HG03354 (cell line): ENCODE results near the gene ITGA8.
"Not testable (repeated sequence)": the region's sequence is repeated elsewhere in the genome, so short reads cannot be mapped to it uniquely, and the experiment has no call there.

Source experiments
- ATAC-seq: cut with Tn5 transposase; IDR thresholded peaks from one replicate; pipeline ENCODE4 v1.9.1; 2021; ENCODE audit warnings: mild to moderate bottlenecking; ENCODE audit not compliant: unreplicated experiment, poor library complexity, severe bottlenecking

Gene ITGA8

DNA sequence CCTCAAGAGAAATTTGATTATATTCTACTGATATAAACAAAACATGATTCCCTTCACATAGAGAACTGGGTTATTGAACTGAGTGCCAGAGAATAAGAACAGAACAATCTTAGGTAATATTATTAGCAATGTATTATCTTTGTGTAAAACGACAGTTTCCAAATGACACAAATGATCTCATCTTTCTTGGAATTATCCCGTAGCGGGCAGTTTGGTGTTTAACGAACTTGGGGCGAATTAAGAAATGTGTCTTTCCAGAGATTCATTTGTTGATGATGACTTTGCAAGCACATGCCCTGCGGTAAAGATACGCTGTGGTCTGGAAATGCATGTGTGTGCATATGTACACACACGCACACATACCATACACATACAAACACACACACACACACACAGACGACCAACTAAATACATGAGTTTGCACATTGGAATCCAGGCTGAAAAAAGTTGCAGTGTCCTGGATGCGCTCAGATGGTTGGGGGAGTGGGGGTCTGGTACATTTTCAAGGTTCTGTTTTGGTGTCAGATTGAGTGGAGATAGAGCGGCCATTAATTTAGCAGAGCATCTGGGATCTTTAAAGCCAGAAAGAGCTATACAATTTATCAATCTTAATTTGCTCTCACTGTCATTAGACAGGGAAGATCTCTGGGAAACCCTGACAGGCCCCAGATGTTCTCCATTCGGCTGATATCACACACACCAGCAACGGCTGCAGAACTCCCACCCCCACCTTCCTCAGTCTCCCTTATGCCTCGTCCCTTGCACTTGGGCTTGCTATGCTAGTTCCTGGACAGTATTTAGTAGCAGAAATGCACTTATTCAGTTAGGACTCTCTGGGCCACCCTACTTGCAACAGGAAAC, 236.3 kb downstream of the ITGA8 start:
- no peak for ATAC-seq

GRCh38 chr10:15482156-15482555, 237.6 kb downstream of the ITGA8 start:
- ATAC-seq = no peak

- no peak for ATAC-seq
Measured at GRCh38 chr10:15478950-15479349, 240.8 kb downstream of the ITGA8 start.

GRCh38 chr10:15478429-15478828, 241.3 kb downstream of the ITGA8 start:
- no peak for ATAC-seq

DNA sequence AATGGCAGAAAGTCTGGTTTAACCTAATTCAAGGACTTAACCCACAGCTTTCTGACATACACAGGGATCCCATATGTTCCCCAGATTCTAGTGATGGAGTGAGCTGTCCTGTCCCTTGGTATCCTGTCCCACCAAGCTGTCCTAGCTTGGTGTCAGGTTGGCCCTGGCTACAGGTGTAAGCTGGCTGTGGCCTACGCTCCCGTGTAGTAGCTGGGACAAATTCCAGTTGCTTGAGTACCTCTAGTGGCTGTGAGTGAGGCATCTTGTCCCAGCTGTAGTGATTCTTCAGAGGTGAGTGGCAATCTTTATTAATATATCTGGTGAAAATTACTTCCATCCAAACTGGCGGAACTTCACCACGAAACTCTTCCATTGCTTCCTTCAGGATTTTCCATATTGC, 243.4 kb downstream of the ITGA8 start:
- ATAC-seq = no peak

GRCh38 chr10:15475439-15475838, 244.3 kb downstream of the ITGA8 start:
- not testable (repeated sequence) for ATAC-seq

DNA sequence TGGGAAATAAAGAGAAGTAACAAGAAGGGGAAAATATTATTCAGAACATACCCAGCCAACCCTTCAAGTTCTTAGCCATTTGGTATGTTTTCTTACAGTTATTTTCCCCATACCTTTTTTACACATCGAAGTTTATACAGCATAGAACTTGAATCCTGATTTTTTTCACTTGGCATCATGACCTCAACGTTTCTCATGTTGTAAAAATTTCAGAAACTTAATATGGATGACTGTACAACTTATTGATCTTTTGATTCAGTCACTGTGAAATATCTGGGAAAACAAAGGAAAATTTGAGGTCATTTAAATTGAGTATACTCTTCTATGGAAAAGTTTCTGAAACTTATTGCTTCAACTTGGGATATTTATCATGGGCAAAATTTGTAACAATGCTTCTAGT, 245.1 kb downstream of the ITGA8 start:
- ATAC-seq = no peak

DNA sequence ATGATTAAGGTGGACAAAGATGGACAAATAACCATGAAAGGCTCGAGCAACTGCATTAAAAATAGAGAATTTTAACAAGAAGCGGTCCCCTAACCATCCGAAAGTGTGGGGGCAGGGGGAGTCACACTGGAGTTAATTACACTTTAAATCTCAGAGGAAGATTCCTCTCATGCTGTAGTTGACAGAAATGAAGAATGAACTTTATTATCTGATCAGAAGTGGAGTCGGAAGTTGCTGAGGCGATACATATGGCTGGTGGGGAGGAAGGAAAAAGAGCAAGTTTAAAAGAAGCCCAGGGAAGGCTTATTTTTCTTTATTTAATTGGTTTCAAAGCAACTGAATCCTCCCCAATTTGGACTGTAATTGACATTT, 246.3 kb downstream of the ITGA8 start:
- no peak for ATAC-seq

- ATAC-seq = no peak
Measured at GRCh38 chr10:15472431-15473395, 247.0 kb downstream of the ITGA8 start.

DNA sequence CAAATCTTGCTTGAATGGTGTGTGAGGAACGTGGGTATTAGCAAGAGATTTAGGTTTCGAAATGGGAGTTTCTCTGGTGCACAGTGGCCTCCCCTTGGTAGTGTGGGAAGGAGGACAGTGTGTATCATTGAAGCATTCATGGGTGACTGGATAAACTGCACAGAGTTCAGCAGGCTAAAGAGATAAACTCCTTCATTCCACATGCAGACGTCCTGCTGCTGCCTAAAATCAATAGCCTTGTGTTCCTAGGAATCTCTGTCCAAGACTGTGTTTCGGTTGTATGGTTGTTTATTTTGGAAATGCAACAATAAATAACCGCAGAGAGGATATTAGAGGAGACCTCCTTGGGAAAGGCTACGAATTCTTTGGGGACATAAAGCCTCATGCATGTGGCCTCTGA, 247.7 kb downstream of the ITGA8 start:
- no peak for ATAC-seq

DNA sequence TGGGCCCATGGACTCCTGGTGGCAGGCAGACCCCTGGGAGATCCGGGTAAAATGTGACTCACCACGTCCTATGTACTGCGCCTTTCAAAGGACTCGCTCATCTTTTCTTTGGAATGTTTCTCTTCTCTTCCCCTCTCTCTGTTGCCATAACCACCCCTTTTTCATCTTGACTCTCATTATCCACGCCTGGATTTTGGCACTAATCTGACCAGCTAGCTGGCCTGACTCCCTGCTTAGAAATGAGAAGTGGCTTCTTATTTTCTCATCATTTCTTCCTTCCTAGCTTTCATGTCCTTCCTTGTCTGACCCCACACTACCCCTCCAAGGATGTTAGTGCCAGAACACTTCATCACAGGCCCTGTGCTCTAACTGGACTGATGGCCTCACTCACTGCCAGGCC, 250.6 kb downstream of the ITGA8 start:
- no peak for ATAC-seq

DNA sequence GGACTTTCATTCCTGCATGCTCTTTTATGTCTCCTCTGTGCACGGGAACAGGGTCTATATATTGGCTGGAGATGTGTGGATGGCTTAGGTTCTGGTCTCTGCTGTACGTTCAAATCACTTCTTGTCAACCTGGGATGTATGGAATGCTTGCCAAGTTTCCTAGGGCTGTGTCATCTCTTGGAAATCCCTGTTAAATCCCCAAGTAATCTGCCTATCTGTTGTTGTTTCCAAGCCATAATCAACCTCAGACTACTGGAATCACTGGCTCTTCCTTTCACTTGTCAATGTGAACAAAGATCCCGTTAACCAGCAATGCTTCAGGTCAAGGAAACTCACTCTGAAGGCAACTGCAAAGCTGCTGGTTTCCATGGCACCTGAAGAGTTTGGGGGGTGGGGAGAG, 255.3 kb downstream of the ITGA8 start:
- ATAC-seq = no peak
